Measurements from ENCODE around the gene SCP2D1.

- TF ChIP-seq CTCF (IDR thresholded peaks at IDR 0.05) (no peak), POLR2A (IDR thresholded peaks at IDR 0.05) (no peak)
Observed at GRCh38 chr20:18790787-18791186, 22.8 kb upstream of the SCP2D1 start.

Data from uterus (tissue), 2 donors.